GM19240 (cell line): ENCODE data around the gene CFAP45.

Experiments
- DNase-seq: peaks from one replicate; pipeline ENCODE4 v3.0.0; 2011; ENCODE audit warnings: low spot score; ENCODE audit not compliant: insufficient read length

The CFAP45 gene

DNA sequence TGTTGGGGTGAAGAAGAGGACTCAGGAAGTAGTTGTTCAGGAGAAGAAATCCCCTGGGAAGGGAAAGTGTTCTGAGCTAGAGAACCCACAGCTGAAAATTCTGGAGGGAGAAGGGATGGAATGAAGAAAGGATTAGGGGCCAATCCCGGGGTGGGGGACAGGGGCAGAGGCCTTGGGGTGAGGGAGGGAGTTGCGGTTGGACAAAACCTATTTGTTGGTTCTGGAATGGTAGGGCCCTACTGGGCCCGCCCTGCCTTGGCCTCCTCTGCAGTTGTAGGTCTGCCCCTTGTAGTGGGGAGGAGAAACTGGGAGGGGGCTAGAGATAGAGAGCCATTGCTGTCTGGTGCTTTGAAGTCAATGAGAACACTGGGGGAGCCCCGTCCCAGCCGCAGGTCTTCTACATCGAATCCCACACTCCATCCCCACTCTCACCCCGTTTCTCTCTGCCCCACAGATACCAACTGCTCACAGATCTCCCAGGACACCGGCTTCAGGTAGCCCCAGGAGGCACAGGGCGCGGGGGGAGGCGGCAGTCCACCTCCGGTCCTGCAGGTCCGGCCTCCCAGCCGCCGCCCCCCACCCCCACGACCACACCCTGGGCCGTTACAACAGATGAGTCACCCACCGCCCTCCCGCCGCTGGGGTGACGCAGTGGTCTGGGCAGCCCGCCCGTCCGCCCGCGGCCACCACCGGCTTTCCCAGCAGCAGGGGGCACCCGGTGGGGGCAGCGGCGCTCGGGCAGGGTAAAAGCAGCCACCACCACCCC, 24.2 kb upstream of the CFAP45 start:
- no peak for DNase-seq

DNA sequence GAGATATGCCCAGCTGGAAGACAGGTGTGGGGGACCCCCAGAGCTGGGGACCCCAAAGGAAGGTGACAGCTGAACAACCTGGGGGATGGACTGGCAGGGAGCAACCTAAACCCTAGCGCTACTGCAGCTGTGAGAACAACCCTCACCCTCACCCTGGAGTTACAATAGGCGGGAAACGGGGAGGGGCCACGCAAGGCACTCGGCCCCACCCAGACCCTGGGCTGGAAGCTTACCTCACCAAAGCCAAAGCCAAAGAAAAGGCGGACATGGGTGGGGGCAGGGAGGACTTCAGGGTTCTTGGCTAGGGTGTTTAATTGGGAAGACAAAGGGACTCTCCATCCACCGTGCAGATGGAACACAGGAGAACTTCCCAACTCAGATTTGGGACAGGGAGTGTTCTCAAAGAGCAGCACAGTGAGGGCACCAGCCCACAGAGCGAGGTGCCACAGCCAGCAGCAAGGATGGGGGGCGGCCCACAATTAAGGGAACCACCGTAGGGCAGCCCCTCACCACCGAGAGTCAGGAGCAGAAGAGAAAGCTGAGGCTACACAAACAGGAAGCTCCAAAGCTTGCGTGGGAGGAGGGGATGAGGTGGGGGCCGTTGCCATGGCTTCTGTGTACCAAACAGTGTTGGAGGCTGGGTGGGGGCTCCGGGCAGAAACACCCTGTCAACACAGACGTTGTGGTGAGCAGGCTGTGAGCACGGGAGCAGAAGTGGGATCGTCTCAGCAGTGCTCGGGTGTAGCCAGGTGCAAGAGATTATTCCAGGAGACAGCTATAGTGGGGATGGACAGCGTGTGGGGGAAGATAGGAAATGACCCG, 23.4 kb upstream of the CFAP45 start:
- DNase-seq = peak; percentile 62

DNA sequence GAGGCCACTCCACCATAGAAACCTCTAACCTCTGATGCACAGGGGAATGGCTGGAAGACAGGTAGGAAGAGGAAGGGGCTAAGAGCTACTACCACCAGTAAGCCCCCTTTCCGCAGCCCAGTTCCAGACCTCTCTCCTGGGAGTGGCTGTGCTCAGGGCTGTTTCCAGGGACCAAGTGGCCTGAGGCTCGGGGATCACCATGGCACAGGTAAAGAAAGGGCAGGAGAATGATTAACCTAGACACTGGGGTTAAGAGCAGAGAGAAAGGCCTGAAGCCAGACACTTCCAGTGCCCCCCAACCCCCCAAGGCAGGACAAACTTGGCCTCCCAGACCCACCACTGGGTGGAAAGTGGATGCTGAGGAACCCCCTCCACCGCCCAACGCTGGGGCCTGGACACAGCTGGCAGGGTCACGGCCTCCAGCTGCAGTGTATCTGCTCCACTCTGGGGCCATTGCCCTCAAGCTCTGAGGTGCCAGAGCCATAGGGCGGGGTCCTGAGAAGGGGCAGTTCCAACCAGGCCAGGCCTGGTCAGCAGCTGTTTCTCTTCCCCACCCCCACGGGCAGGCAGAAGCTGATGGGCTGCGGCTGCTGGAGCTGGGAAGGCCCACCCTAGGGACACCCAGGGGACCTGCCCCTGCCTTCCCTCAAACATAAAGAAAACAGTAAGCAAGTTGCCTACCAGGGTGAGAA, 22.7 kb upstream of the CFAP45 start:
- no peak for DNase-seq

- no peak for DNase-seq
These were observed 21.9 kb upstream of the CFAP45 start for GRCh38 chr1:159921700-159922504.

DNA sequence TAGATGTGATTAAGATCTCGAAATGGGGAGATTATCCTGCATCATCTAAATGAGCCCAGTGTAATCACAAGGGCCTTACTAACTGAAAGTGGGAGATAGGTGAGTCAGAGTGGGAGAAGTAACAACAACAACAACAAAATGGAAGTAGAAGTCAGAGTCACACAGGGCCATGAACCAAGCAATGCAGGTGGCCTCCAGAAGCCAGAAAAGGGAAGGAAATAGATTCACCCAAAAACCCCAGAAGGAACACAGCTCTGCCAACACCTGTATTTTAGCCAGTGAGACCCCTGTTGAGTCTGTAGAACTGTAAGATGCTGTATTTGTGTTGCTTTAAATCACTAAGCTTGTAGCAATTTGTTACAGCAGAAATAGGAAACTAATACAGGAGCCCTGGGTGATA, 21.3 kb upstream of the CFAP45 start:
- DNase-seq = no peak

GRCh38 chr1:159920651-159921050, 20.7 kb upstream of the CFAP45 start:
- DNase-seq = no peak

GRCh38 chr1:159920202-159920601, 20.2 kb upstream of the CFAP45 start:
- DNase-seq = no peak

DNA sequence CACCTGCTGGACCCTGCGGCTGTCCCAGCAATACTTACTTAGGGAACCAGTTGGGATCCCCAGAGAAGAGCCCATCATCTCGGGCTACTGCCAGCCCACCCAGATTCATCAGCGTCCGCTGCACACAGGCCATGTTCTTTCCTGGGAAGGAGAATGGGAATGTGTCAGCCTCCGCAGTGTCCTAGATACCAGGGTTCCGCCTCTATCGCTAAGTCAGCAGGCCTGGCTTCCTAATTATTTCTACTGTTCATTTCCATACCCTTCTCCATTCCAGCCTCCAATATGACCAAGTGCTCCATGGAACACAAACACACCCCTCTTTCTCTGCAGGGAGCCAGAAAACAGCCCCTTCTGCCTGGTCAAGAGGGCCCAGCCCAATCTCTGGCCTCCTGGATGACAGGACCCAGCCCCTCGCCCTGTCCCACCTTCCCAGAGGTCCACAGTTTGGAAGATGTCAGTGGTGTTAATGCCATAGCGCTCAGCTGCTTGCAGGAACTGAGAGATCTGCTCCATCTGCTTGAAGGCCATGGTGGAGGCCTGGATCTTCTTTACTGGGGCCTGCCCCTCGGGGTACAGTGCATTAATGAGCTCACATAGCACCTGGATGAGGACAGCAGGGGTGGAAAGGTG, 19.4 kb upstream of the CFAP45 start:
- no peak for DNase-seq

DNA sequence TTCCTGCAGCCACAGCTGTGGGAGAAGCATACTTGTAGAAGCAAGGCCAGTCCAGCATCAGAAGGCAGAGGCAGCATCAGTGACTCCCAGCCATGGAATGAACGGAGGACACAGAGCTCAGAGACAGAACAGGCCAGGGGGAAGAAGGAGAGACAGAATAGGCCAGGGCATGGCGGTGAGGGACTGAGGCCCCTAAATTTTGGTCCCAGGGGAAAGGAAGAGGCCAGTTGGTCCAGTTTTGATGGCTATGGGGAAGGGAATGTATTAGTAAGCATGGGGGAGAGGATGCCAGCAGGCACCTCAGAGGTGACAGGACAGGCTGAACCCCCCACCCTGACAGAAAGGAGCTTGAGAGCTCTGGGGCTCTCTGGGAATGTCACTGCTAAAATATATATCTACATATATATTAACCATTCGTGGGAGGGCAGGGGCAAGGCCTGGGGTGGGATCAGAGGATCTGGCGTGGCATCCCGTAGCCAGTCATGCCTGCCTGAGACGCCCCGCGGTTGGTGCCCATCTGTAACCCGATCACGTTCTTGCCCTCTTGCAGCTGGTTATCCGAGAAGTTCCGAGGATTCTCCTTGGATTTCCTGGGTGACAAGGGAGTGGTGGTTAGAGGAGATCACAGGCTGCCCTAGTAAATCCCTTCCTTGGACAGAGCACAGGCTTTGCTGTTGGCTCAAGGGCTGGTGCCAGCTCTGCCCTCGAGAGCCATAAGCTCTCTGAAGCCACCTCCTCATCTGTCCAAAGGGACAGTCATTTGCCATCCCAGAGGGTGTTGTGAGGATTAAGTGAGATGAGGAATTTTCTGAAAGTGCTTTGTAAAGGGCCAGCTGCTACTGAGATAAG, 18.6 kb upstream of the CFAP45 start:
- DNase-seq = no peak

DNA sequence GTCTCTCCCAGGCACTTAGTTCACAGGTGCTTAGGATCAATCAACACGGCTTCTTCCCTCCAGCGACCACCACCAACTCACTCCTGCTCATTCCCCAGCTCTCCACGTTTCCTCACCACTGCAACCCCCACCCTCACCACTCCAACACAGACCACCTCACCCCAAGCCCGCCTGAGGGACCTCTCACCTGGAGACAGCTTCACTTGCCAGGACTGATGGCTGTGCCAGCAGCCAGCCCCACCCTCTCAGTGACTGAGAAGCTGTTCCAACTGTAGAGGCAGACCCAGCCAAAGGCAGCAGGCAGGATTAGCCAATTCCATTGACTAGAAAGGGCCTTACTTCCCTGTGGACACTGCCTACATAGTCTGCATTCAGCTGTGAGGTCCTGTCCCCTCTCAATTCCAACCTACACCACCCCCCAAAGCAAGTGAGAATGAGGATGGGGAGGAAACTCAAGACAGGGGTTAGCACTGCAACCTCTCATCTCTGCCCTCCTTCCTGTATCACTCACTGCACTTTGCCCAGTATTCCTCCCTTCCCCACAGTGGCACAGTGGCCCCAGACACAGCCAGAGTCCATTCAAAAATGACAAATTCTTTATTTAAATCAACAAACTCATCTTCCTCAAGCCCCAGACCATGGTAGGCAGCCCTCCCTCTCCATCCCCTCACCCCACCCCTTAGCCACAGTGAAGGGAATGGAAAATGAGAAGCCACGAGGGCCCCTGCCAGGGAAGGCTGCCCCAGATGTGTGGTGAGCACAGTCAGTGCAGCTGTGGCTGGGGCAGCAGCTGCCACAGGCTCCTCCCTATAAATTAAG, 17.8 kb upstream of the CFAP45 start:
- no peak for DNase-seq

DNA sequence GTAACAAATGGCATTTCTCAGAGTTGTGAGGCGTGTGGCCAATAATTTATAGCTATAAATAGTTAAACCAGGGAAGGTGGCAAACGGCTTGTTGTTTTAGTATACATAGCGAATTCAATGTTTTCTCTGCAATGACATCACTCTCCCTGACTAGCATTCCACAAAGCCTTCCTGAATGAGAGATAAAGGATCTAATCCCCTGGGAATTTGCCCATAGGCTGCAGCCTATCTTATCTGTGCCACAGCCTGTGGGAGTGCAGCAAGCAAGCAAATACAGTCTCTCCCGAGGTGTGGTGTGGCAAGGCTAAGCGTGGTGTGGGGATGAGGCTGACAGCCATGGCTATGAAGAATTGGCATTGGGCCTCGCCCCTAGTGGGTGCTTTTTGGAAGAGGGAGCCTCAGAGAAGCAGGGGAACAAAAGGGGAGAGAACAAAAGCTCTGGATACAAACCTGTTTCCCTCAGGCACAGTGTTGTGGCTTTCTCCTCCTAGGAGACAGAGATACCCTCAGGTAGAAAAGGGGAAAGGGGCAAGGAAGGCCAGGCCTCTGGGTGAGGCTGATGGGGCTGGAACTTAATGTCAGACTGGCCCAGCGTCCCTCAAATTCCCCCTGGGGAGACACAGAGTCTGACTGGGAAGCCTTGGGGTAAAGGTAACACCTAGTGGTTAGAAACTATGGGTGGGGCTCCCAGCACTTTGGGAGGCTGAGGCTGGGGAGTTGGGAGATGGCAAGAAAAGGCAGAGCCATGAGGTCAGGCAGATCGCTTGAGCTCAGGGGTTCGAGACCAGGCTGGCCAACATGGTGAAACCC, 16.5 kb upstream of the CFAP45 start:
- DNase-seq = no peak

DNA sequence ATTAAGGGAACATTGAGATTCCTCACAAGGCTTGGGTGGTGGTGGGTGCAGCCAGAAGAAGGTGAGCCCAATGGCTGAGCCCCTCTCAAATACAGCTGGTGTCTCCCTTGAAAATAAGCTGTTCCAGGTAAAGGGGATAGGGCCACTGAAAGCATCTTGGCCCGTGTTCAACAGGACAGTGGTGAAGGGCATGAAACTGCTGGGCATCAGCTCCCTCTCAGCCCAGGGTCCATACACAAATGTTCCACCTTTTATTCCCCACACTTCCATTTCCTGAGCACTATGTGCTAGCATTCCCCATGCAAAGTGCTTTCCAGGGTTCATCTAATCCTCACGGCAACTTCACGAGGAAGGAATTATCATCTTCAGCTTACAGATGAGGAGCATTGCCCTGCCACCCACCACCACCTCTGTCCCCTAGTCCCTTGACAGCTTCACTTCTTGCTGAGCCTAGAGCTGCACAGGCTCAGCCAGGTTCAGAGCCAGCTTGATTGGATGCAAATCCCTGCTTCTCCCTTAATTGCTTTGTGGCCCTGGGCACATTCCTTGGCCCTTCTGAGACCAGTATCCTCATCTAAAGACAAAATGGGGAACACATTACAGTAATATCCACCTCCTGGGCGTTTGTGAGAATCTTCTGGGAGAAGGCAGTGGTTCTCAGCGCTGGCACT, 15.7 kb upstream of the CFAP45 start:
- no peak for DNase-seq

GRCh38 chr1:159914252-159915018, 14.5 kb upstream of the CFAP45 start:
- DNase-seq = no peak

DNA sequence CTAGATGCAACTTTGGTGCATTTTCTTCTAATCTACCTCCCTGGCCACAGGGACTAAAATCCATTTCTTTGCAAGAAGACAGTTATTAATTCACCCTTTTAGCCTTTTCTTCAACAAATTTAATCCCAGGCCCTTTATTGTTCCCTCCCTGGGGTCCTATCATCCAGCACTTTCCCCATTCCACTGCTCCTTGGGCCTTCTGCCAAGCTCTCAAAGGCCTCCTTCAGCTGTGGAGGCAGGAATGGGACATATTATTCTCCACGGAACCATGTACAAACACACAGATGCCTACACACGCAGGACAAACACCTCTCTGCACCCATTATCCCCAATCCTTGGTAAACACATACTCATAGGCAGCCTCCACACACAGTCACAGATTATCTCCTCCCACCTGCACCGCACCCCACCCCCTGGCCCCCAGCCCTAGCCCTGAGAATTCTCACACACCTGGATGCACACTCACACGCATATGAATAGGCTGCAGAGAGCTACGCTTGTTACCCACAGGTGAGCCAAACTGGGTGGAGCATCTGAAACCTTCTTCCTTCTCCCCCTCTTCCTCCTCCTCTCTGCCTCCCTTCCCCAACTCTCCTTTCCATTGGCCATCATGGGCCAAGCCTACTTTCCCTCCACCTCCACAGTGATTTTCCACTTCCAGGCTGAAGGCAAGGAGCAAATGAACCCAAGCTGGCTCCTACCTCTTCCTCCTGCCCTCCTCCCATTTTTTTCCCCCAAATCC, 13.7 kb upstream of the CFAP45 start:
- DNase-seq = no peak

DNA sequence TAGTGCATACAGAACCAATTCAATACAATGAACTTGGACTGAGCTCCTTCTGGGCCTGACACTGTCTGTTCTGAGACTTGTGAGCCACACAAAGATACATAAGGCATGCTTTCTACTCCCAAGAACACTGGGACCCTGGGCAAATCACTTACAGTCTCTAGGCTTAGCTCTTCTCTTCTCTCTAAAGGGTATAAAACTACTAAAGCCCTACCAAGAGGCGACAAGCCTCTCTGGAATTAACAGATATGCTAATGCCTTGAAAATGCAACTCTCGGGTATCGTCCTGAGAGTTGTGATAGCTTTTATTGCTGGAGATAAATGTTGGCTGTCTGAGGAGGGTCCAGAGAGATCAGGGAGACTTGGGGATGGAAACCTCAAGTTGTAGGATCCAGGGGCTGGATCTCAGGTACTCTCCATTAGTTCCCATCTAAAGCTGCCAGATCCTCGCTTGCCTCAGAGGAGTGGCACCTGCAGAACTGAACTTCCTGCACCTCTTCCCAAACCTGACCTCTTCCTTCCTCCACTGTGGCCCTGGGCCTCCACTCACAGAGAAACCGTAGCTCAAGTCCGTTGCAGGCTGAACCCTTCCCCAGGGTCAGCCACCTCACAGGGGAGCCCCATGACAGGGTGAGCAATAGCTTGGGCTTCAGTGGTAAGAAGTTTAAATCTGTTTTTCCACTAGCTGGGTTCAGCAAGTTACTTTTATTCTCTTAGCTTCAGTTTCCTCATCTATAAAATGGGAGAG, 11.5 kb upstream of the CFAP45 start:
- DNase-seq = no peak
